HG03520 (cell line): ENCODE results near the gene FAM114A2.
A peak's percentile ranks its signal among the peaks of the same experiment; 100 is the strongest.
"Not testable (repeated sequence)": the region's sequence is repeated elsewhere in the genome, so short reads cannot be mapped to it uniquely, and the experiment has no call there.

Experiments used
- ATAC-seq: cut with Tn5 transposase; IDR thresholded peaks from one replicate; pipeline ENCODE4 v1.9.1; 2021; ENCODE audit warnings: mild to moderate bottlenecking, moderate library complexity; ENCODE audit not compliant: unreplicated experiment

Gene FAM114A2

GRCh38 chr5:154038707-154039457 lies at the start of gene FAM114A2, which contains the start of gene MFAP3:
Gene FAM114A2 (minus strand): TSS chr5:154038910. CDS start chr5:154034953, 3,957 bp downstream.
Gene MFAP3 (plus strand): TSS chr5:154038967. CDS start chr5:154049723, 10,756 bp downstream.
- peak; percentile 98 for ATAC-seq

- no peak for ATAC-seq
Measured at GRCh38 chr5:154087260-154087659, 48.5 kb upstream of the FAM114A2 start.

GRCh38 chr5:154086641-154087040 lies 47.9 kb upstream of the FAM114A2 start:
- no peak for ATAC-seq

- ATAC-seq, result no peak
Measured at GRCh38 chr5:154086146-154086545, 47.4 kb upstream of the FAM114A2 start.

GRCh38 chr5:154084062-154084639 lies 45.4 kb upstream of the FAM114A2 start:
- no peak for ATAC-seq

GRCh38 chr5:154081246-154081645 lies 42.5 kb upstream of the FAM114A2 start:
- ATAC-seq, result no peak

GRCh38 chr5:154078272-154078671 lies 39.6 kb upstream of the FAM114A2 start:
- no peak for ATAC-seq

- ATAC-seq, result no peak
Measured at GRCh38 chr5:154077696-154078095, 39.0 kb upstream of the FAM114A2 start.

GRCh38 chr5:154076240-154076922 lies 37.7 kb upstream of the FAM114A2 start:
- no peak for ATAC-seq

GRCh38 chr5:154072414-154073171 lies 33.9 kb upstream of the FAM114A2 start:
- peak; percentile 96 for ATAC-seq

- no peak for ATAC-seq
Measured at GRCh38 chr5:154071799-154072413, 33.2 kb upstream of the FAM114A2 start.

GRCh38 chr5:154069854-154070253 lies 31.1 kb upstream of the FAM114A2 start:
- ATAC-seq, result not testable (repeated sequence)

GRCh38 chr5:154065971-154066370 lies 27.3 kb upstream of the FAM114A2 start:
- no peak for ATAC-seq

- ATAC-seq, result no peak
Measured at GRCh38 chr5:154063372-154063771, 24.7 kb upstream of the FAM114A2 start.

GRCh38 chr5:154060606-154061005 lies 21.9 kb upstream of the FAM114A2 start:
- no peak for ATAC-seq

- ATAC-seq, result no peak
Measured at GRCh38 chr5:154059583-154059982, 20.9 kb upstream of the FAM114A2 start.

GRCh38 chr5:154059039-154059430 lies 20.3 kb upstream of the FAM114A2 start:
- peak; percentile 32 for ATAC-seq

- peak; percentile 60 for ATAC-seq
Measured at GRCh38 chr5:154058055-154059038, 19.6 kb upstream of the FAM114A2 start.

GRCh38 chr5:154055201-154055600 lies 16.5 kb upstream of the FAM114A2 start:
- no peak for ATAC-seq
